Astrocyte of the cerebellum (primary cell): Measurements from ENCODE around the gene TTLL5.

Experiments
- DNase-seq: peaks from one replicate; pipeline ENCODE4 v3.0.0-alpha.2; 2011; ENCODE audit warnings: low read depth
- H3K4me3 ChIP-seq: 2 replicates; pipeline ENCODE4 v1.5.1; 2011; ENCODE audit warnings: mild to moderate bottlenecking, low read depth, low read length, moderate library complexity
- CTCF ChIP-seq: IDR thresholded peaks from 2 replicates; pipeline ENCODE4 v1.5.1; 2012; ENCODE audit warnings: low read length, low read depth, moderate library complexity, mild to moderate bottlenecking; ENCODE audit errors: missing control alignments
- in situ Hi-C: cut with HindIII; loops from 2 replicates; pipeline ENCODE4 v1.10.0; 2017; ENCODE audit warnings: low sequenced_read_pairs

Gene TTLL5

GRCh38 chr14:75989134-75989533 is 328.1 kb downstream of the TTLL5 start:
- no peak for TF ChIP-seq CTCF
- no peak overlapping the region for H3K4me3 ChIP-seq
- in situ Hi-C loops, result no loop called here
- no peak for DNase-seq

- in situ Hi-C loops, result no loop called here
- H3K4me3 ChIP-seq, result no peak overlapping the region
- no peak for TF ChIP-seq CTCF
- DNase-seq, result no peak
Measured at GRCh38 chr14:75990297-75990696, 329.3 kb downstream of the TTLL5 start.

GRCh38 chr14:75991753-75992152 is 330.7 kb downstream of the TTLL5 start:
- no peak for TF ChIP-seq CTCF
- no peak for DNase-seq
- in situ Hi-C loops, result no loop called here
- H3K4me3 ChIP-seq, result no peak overlapping the region

- no peak for TF ChIP-seq CTCF
- no peak overlapping the region for H3K4me3 ChIP-seq
- DNase-seq, result no peak
- in situ Hi-C loops, result no loop called here
Measured at GRCh38 chr14:75993567-75994041, 332.6 kb downstream of the TTLL5 start.

- no peak overlapping the region for H3K4me3 ChIP-seq
- no peak for DNase-seq
- in situ Hi-C loops, result no loop called here
- TF ChIP-seq CTCF, result no peak
Measured at GRCh38 chr14:75995372-75996041, 334.5 kb downstream of the TTLL5 start.

- in situ Hi-C loops, result no loop called here
- DNase-seq, result no peak
- H3K4me3 ChIP-seq, result no peak overlapping the region
- TF ChIP-seq CTCF, result no peak
Measured at GRCh38 chr14:75996488-75996887, 335.4 kb downstream of the TTLL5 start.
